H9 (cell line): ENCODE results near the gene LDLRAD4. TPM values are rescaled to one million over a fixed set of nuclear protein-coding genes. Genes with fewer than 3 reads are reported as not detected.

ENCODE experiments used
- DNase-seq: peaks from one replicate; pipeline ENCODE4 v3.0.0-alpha.2; 2017
- H2AFZ ChIP-seq: one replicate; pipeline ENCODE4 v1.6.1; 2013; ENCODE audit warnings: mild to moderate bottlenecking, low read length, control low read depth, moderate library complexity
- H2AK5ac ChIP-seq: 2 replicates; pipeline ENCODE4 v1.6.1; 2013; ENCODE audit warnings: low read length, control low read depth, mixed read lengths; ENCODE audit not compliant: insufficient read length
- H2BK120ac ChIP-seq: one replicate; pipeline ENCODE4 v1.6.1; 2013; ENCODE audit warnings: low read depth, mild to moderate bottlenecking, low read length, control low read depth, inconsistent platforms; ENCODE audit not compliant: poor library complexity, severe bottlenecking
- H2BK12ac ChIP-seq: 2 replicates; pipeline ENCODE4 v1.6.1; 2013; ENCODE audit warnings: low read length, control low read depth, mixed read lengths, low read depth; ENCODE audit not compliant: insufficient read length
- H2BK15ac ChIP-seq: 2 replicates; pipeline ENCODE4 v1.6.1; 2013; ENCODE audit warnings: low read depth, low read length, control low read depth
- H2BK20ac ChIP-seq: one replicate; pipeline ENCODE4 v1.6.1; 2013; ENCODE audit warnings: low read depth, mild to moderate bottlenecking, low read length, control low read depth, inconsistent platforms; ENCODE audit not compliant: poor library complexity, severe bottlenecking
- H2BK5ac ChIP-seq: 2 replicates; pipeline ENCODE4 v1.6.1; 2013; ENCODE audit warnings: low read length, control low read depth, mixed read lengths; ENCODE audit not compliant: insufficient read length
- H3K14ac ChIP-seq: 2 replicates; pipeline ENCODE4 v1.6.1; 2013; ENCODE audit warnings: low read length, control low read depth; ENCODE audit not compliant: insufficient read depth
- H3K18ac ChIP-seq: 2 replicates; pipeline ENCODE4 v1.6.1; 2013; ENCODE audit warnings: low read depth, mild to moderate bottlenecking, mixed read lengths, low read length, control low read depth; ENCODE audit not compliant: insufficient read length
- H3K23ac ChIP-seq: 2 replicates; pipeline ENCODE4 v1.6.1; 2013; ENCODE audit warnings: low read length, control low read depth, mixed read lengths, low read depth; ENCODE audit not compliant: insufficient read length
- H3K23me2 ChIP-seq: 2 replicates; pipeline ENCODE4 v1.6.1; 2013; ENCODE audit warnings: low read depth, mild to moderate bottlenecking, mixed read lengths, low read length, control low read depth; ENCODE audit not compliant: insufficient read length, poor library complexity, severe bottlenecking
- H3K27ac ChIP-seq: 2 replicates; pipeline ENCODE4 v1.5.1; 2013; ENCODE audit warnings: low read length, control low read depth, mixed read lengths, low read depth; ENCODE audit not compliant: insufficient read length
- H3K27me3 ChIP-seq: 2 replicates; pipeline ENCODE4 v1.6.1; 2013; ENCODE audit warnings: low read length, control low read depth, inconsistent platforms; ENCODE audit not compliant: insufficient read depth
- H3K4ac ChIP-seq: 2 replicates; pipeline ENCODE4 v1.6.1; 2013; ENCODE audit warnings: low read depth, mild to moderate bottlenecking, control low read depth, inconsistent platforms, low read length, moderate library complexity
- H3K4me1 ChIP-seq: 2 replicates; pipeline ENCODE4 v1.6.1; 2013; ENCODE audit warnings: low read length, control low read depth, inconsistent platforms; ENCODE audit not compliant: insufficient read depth
- H3K4me2 ChIP-seq: 2 replicates; pipeline ENCODE4 v1.6.1; 2013; ENCODE audit warnings: low read length, control low read depth, mixed read lengths; ENCODE audit not compliant: insufficient read length, insufficient read depth
- H3K56ac ChIP-seq: 2 replicates; pipeline ENCODE4 v1.6.1; 2013; ENCODE audit warnings: low read depth, mild to moderate bottlenecking, mixed read lengths, low read length, control low read depth; ENCODE audit not compliant: insufficient read length
- H3K79me1 ChIP-seq: 2 replicates; pipeline ENCODE4 v1.6.1; 2013; ENCODE audit warnings: low read depth, mild to moderate bottlenecking, moderate library complexity, low read length, control low read depth, inconsistent platforms; ENCODE audit not compliant: insufficient read depth, poor library complexity, severe bottlenecking
- H3K79me2 ChIP-seq: 2 replicates; pipeline ENCODE4 v1.6.1; 2013; ENCODE audit warnings: low read length, control low read depth, inconsistent platforms; ENCODE audit not compliant: insufficient read depth
- H3K9ac ChIP-seq: 2 replicates; pipeline ENCODE4 v1.6.1; 2013; ENCODE audit warnings: low read length, control low read depth, mixed read lengths; ENCODE audit not compliant: insufficient read length; ENCODE audit errors: extremely low read depth
- H3K9me3 ChIP-seq: one replicate; pipeline ENCODE4 v1.6.1; 2013; ENCODE audit warnings: low read depth, low read length, inconsistent platforms; ENCODE audit not compliant: control insufficient read depth
- H3T11ph ChIP-seq: one replicate; pipeline ENCODE4 v1.6.1; 2013; ENCODE audit warnings: mild to moderate bottlenecking, low read length, control low read depth, inconsistent platforms
- H4K20me1 ChIP-seq: one replicate; pipeline ENCODE4 v1.6.1; 2013; ENCODE audit not compliant: control insufficient read depth, insufficient read length, insufficient read depth
- H4K5ac ChIP-seq: 2 replicates; pipeline ENCODE4 v1.6.1; 2013; ENCODE audit warnings: low read depth, mild to moderate bottlenecking, mixed read lengths, low read length, control low read depth; ENCODE audit not compliant: insufficient read length
- H4K8ac ChIP-seq: replicated peaks from 2 replicates; pipeline ENCODE4 v1.6.1; 2013; ENCODE audit warnings: low read length, control low read depth, mixed read lengths, low read depth; ENCODE audit not compliant: insufficient read length
- H4K91ac ChIP-seq: 2 replicates; pipeline ENCODE4 v1.6.1; 2013; ENCODE audit warnings: low read depth, mild to moderate bottlenecking, moderate library complexity, mixed read lengths, low read length, control low read depth; ENCODE audit not compliant: insufficient read length
- H3K27ac Mint-ChIP-seq, 3 experiments: 2 replicates in 2 of 3; 3 replicates in 1 of 3; pipeline ENCODE4 v1.8.0; 2020 to 2021; ENCODE audit warnings: mixed read lengths in 3 of 3, mild to moderate bottlenecking in 1 of 3, moderate library complexity in 1 of 3
- H3K27me3 Mint-ChIP-seq: 2 replicates; pipeline ENCODE4 v1.8.0; 2021; ENCODE audit warnings: low read depth, mild to moderate bottlenecking, moderate library complexity, mixed read lengths
- H3K36me3 Mint-ChIP-seq, 3 experiments: 2 replicates in 2 of 3; 3 replicates in 1 of 3; pipeline ENCODE4 v1.8.0; 2020 to 2021; ENCODE audit warnings: low read depth in 3 of 3, mixed read lengths in 3 of 3; ENCODE audit not compliant: insufficient read depth in 1 of 3
- H3K4me1 Mint-ChIP-seq, 2 experiments: 2 replicates each; pipeline ENCODE4 v1.8.0; 2020; ENCODE audit warnings: mixed read lengths in 2 of 2
- H3K4me3 Mint-ChIP-seq, 2 experiments: 2 replicates in 1 of 2; 3 replicates in 1 of 2; pipeline ENCODE4 v1.8.0; 2020 to 2021; ENCODE audit warnings: mild to moderate bottlenecking in 2 of 2, mixed read lengths in 2 of 2, moderate library complexity in 1 of 2
- H3K9me3 Mint-ChIP-seq, 2 experiments: 2 replicates in 1 of 2; 3 replicates in 1 of 2; pipeline ENCODE4 v1.8.0; 2020; ENCODE audit warnings: mild to moderate bottlenecking in 2 of 2, mixed read lengths in 2 of 2, moderate library complexity in 1 of 2
- WGBS: extraction: QIAGEN DNeasy Blood & Tissue Kit; methylation state at CpG from one replicate; pipeline ENCODE4 v1.1.7; 2013; ENCODE audit warnings: missing lambda C conversion rate, low lambda C conversion rate, mixed read lengths; ENCODE audit not compliant: insufficient read length; ENCODE audit errors: extremely low coverage; 5-methylcytosine and 5-hydroxymethylcytosine counted together
- total RNA-seq: library from RNA; stranded (reverse); gene quantifications from 2 replicates; pipeline ENCODE4 v1.2.1, GENCODE V29; 2021
- TF ChIP-seq, protein P1 (sequence below): fragments of 200-600 bp; sonication (generic); conservative IDR thresholded peaks from 3 replicates; pipeline ENCODE4 v1.8.0; 2021; ENCODE audit warnings: antibody characterized with exemption, mild to moderate bottlenecking

Gene LDLRAD4
- total RNA-seq, 1 experiment from 2014 or later = 3.9 TPM

DNA sequence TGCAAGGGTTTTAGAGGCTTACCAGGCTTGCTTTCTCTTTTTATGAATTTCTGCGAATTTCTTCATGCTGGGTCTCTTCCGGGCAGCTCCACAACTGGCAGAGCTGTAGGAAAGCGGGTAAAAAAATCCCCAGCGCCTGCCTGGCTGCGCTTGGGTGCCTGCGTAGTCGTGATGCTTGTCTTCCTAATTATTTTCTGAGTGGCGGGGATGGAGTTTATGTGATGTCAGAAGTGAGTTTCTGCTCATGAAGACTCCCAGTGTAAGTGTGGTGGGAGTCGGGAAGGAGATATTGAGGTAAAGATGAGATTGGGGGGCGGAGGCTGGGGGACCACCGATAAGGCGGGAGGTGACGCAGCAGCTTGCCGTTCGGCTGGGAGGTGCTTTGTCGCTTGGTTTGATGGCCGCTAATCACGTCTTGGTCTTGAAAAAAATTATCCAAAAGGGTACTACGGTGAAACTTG is 229.8 kb downstream of the LDLRAD4 start:
- no peak overlapping the region for H4K5ac ChIP-seq
- H2AK5ac ChIP-seq = no peak overlapping the region
- no peaks in the 10 kb centered on the region for H4K20me1 ChIP-seq
- H2BK15ac ChIP-seq = no peak overlapping the region
- H2BK12ac ChIP-seq = no peak overlapping the region
- no peak for DNase-seq
- H2AFZ ChIP-seq = no peak overlapping the region
- H3K9me3 Mint-ChIP-seq = no peaks in the 10 kb centered on the region
- no peaks in the 10 kb centered on the region for H3K9me3 ChIP-seq
- H2BK20ac ChIP-seq = no peak overlapping the region
- H3T11ph ChIP-seq = no peak overlapping the region
- no peaks in the 10 kb centered on the region for H3K23me2 ChIP-seq
- no CpG with 5 or more reads among the region's 19 CpGs for WGBS
- H3K79me1 ChIP-seq = no peaks in the 10 kb centered on the region
- TF ChIP-seq, protein P1, sequence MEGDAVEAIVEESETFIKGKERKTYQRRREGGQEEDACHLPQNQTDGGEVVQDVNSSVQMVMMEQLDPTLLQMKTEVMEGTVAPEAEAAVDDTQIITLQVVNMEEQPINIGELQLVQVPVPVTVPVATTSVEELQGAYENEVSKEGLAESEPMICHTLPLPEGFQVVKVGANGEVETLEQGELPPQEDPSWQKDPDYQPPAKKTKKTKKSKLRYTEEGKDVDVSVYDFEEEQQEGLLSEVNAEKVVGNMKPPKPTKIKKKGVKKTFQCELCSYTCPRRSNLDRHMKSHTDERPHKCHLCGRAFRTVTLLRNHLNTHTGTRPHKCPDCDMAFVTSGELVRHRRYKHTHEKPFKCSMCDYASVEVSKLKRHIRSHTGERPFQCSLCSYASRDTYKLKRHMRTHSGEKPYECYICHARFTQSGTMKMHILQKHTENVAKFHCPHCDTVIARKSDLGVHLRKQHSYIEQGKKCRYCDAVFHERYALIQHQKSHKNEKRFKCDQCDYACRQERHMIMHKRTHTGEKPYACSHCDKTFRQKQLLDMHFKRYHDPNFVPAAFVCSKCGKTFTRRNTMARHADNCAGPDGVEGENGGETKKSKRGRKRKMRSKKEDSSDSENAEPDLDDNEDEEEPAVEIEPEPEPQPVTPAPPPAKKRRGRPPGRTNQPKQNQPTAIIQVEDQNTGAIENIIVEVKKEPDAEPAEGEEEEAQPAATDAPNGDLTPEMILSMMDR = no peak
- H3K4me2 ChIP-seq = no peak overlapping the region
- H3K36me3 Mint-ChIP-seq = no peaks in the 10 kb centered on the region
- H3K9ac ChIP-seq = no peak overlapping the region
- no peak overlapping the region for H4K91ac ChIP-seq
- peaks cover 53% of the 10 kb centered on the region for H3K27me3 Mint-ChIP-seq
- H3K56ac ChIP-seq = no peak overlapping the region
- no peak overlapping the region; a peak in 1 of 7 replicates for H3K27ac Mint-ChIP-seq
- no peak overlapping the region for H3K27ac ChIP-seq
- no peak overlapping the region for H3K23ac ChIP-seq
- no peak overlapping the region for H3K4me3 Mint-ChIP-seq
- no peak overlapping the region for H3K18ac ChIP-seq
- no peaks in the 10 kb centered on the region for H3K79me2 ChIP-seq
- H2BK120ac ChIP-seq = no peak overlapping the region
- H2BK5ac ChIP-seq = no peak overlapping the region
- H3K4me1 ChIP-seq = peaks cover 11% of the 10 kb centered on the region; the same call in 1 of the 2 replicates
- H3K4ac ChIP-seq = no peak overlapping the region
- no peak overlapping the region for H3K14ac ChIP-seq
- no peaks in the 10 kb centered on the region for H3K27me3 ChIP-seq
- H4K8ac ChIP-seq = no peak overlapping the region
- H3K4me1 Mint-ChIP-seq = peaks cover 55 to 62% of the 10 kb centered on the region in 2 experiments
